Urothelium cell line (cell line): ENCODE results near the gene ARMC9.
A peak's percentile ranks its signal among the peaks of the same experiment; 100 is the strongest.
"Not testable (repeated sequence)": the region's sequence is repeated elsewhere in the genome, so short reads cannot be mapped to it uniquely, and the experiment has no call there.

ENCODE experiments used
- DNase-seq: peaks from one replicate; pipeline ENCODE4 v3.0.0; 2011; ENCODE audit warnings: low spot score, mixed read lengths
- FAIRE-seq: peaks from 2 replicates; lab custom pipeline; 2011; peaks lifted over from hg19 to GRCh38; lab: Jason Lieb, UNC

The ARMC9 gene

DNA sequence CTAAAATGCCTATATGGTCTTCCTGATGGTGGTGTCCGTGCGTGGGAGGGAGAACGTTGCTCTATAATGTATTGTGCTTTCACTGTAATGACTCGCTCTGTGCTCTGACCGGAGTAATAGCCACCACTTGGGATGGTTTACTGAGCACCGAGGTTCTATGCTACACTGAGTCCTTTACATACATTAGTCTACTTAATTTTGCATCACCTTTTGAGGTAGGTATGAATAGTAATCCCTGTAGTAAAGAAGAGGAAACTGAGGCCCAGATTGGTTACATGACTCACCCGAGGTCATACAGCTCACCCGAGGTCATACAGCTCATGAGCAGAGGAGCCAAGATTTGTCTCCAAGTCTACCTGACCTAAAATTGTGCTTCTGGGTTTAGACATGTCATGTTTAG is 79.5 kb downstream of the ARMC9 start:
- FAIRE-seq (no peak), DNase-seq (no peak)

DNA sequence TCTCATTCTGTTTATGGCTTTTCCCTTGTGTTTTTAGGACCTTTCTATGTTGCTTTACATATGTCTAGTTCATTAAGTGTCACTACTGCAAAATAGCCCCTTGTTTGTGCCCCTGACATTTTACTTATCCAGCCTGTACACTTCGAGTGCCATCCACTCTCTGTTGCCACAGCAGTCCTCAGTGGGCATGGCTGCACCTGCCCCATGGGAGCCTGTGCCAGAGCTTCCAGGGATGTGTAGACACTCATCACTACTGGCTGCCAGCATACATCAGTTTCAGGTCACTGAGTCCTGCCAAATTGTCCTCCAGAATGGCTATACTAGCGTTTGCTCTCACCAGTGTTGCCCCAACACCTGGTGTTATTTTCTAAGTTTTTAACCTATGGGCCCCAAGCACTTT is 80.4 kb downstream of the ARMC9 start:
- DNase-seq (no peak), FAIRE-seq (no peak)

DNA sequence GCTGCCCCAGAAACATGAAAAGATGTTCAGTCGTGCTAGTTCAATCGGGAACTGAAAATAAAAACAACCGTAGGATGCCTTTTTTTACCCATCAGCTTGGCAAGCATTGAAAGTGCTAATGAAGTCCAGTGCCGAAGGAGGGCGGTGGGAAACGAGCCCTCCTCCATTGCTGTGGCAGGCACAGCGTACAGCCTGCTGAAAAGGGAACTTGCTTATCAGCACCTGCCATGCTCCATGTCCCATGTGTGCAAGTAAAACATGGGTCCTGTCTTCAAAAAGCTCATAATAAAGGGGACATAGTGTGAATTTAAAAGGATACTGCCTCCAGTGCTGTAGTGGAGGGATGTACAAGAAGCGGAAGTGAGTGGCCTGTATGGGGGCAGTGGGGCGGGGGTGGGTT is 82.4 kb downstream of the ARMC9 start:
- FAIRE-seq (no peak), DNase-seq (no peak)

DNA sequence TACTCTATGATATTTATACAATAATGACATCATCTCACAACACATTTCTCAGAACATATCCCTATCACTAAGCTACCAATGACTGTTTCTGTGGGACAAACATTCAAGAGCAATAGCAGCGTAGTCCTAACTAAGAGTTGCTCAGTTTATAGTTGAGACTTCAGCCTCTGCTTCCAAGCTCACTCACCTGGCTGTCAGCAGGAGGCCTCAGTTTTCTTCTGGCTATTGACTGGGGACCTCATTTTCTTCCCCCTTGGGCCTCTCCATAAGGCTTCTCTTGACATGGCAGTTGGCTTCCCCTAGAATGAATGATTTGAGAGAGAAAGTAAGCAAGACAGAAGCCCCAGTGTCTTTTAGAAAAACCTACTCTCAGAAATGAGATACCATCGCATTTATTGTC is 85.9 kb downstream of the ARMC9 start:
- no peak for FAIRE-seq

DNA sequence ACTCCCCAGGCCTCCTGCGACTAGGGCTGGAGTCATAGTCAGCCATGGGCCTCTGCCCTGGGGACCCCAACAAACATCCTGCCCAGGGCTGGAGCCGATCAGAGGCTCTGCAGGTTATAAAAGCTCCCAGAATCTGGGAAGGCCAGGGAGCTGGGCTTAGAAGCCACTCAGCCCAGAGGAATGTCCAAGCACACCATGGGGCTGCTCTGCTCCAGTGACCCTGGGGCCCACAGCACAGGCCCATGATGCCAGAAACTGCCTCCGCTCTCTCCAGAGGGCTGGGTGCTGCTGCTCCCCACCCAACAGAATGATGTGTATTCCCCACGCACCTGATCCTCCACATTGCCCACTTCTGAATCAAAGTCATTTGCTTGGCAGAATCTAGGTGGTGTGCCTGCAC is 88.5 kb downstream of the ARMC9 start:
- FAIRE-seq = no peak
- DNase-seq = no peak

More for the DNA sequence above, 85.9 kb downstream of the ARMC9 start:
- no peak for DNase-seq

DNA sequence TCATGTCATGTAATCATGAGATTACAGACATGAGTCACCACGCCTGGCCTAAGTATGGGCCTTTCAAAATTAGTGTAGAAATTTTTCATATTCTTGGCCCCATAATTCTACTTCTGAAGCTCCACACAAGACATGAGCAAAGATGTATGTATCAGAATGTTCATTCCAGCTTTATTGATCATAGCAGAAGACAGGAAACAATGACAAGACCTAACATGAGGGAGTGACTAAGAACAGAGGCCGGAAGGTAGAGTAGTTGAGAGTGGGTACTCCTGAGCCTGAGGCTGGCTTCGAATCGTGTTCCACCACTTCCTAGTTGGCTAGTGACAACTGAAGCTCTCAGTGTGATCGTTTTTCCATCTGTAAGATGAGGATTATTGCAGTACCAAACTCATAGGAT is 89.3 kb downstream of the ARMC9 start:
- FAIRE-seq (no peak), DNase-seq (no peak)

DNA sequence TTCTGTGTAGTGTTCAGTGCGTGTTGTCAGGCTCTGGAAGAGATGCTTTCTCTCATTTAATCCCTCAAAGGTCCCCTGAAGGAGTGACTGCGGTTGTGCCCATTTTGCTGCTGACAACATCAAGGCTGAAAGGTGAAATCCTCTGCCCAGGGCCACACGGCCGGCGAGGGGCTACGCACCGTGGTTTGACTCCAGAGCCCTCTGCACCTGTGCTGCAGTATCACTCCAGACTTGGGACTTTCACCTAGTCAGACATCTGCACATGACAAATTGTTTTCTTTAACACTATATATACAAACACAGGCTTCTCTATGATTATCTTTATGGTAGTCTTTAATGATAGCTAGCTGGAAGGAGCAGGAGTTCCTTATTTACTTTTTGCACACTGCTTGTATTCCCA is 90.2 kb downstream of the ARMC9 start:
- FAIRE-seq (no peak), DNase-seq (no peak)

DNA sequence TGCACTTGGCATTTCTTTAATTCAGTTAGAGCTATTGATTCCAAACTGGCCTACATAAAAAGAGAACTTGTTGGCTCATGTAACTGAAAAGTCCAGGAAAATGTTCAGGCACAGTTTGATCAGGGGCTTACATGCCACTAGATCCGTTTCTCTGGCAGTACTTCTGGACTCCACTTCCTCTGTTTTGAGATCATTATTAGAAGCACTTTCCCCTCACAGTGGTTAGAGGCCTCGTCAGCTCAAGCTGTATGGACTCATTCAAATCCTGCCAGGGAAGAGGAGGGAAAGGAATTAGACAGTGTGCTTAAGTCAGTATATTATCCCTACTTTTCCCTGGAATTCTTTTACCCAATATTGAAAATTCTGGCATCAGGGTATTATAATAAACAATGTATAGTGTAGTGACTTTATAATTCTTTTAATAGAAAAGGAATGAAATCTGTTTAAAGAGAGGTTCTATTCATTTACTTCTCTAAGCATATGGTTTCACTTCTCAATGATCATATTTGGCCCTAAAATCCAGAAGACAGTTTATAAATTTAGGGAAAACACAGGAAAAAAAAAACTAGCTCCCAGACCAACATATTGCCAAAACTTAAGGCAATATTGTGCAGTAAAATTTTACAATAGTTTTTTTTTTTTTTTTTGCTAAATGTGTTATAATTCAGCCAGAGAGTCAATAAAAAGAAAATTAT is 92.0 kb downstream of the ARMC9 start:
- DNase-seq (no peak), FAIRE-seq (no peak)

DNA sequence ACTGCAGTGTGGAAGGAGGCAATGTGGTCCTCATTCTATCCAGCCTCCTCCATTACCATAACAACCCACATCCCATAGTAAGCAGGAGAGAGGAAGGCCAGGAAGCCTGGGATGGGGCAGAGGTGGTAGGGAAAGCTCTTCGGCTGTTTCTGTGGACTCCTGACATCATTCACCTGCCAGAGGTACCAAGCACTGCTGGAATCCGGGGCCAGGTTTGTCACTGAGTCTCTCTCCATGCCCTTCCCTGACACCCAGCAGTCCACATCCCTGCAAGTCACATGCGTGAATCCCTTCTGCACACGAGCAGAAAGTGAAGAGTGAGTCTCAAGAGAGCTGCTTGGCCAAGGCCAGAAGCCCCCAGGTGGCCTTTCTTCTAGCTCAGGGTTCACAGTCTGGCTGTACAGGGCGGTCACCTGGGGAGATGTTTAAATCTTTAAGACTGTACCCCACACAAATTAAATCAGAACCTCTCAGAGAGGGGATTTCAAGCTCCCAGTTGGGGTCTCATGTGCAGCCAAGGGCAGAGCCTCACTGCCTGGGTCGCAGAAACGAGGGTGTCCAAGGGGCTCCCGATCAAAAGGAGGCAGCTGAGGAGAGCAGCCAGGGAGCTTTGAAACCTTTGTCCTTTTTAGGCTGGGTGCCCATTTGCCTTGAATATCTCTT is 94.2 kb downstream of the ARMC9 start:
- DNase-seq (no peak), FAIRE-seq (no peak)

DNA sequence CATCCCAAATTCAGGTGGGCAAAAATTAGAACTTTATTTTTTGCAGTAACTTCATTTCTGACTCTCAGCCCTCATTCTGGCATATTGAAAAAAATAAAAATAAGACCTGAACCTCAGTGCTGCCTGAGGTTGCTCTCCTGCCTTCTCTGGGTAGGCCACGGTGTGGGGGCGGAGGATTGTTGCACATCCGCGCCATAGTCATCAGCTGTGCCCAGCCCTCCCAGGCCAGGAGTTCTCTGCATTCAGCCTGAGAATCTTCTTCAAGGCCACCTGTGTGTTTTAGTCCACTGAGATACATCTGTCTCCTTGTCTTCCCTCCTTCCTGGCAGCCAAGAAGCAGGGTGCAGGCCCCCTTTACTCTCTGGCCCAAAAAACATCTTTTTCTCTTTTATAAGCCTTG is 94.7 kb downstream of the ARMC9 start:
- no peak for FAIRE-seq
- no peak for DNase-seq

DNA sequence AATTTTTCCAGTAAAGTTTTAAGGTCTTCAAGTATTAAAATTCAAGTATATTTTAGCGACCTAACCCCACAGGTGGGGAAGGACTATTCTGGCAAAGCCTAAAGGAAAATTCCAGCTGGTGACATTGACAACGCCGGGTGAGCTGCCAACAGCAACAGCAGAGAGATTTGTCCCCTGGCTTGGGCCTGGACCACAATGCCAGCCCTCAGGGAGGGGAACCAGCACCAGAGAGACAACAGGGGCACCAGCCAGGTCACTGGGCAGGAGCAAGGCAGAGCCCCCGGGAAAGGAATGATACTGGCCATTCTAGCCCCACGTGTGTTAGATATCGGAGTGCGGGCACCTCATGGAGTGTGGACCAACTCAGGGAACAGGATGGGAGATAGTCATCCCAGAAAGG is 95.7 kb downstream of the ARMC9 start:
- FAIRE-seq (no peak), DNase-seq (no peak)

DNA sequence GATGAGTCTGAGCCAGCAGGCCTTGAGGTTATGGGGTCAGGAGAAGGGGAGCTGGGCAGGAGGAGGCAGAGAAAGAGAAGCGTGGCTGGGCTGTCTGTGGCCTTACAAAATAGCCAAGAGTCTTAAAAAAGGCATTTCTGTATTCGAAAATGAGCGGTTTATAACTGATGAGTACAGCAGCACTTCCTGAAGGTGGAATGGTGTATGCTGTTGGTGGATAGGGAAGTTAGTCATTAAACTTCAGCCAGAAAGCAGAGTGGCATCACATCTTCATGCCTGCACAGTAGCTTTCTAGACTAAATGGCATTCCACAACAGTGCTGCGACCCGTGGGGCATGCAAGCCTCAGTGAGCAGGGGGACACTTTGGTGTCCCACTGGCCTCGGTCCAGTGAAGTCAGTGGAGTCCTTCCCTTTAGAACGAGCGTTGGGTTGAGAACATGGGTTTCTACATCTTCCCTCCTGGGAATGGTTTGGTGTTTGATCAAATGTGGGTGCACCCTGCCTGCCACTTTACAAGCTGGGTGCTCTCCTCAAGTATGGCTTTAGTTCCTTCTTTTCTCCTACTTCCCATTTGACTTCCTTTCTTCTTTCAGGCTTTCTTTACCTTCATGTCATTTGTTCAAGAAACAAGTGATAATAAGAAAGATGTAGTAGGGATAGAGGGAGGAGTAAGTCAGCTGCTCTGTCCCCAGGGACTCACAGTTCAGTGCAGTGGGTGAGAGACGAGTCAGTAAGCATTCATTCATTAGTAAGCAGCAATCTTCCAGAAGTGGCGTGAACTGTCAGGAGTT is 96.3 kb downstream of the ARMC9 start:
- FAIRE-seq = no peak
- no peak for DNase-seq

DNA sequence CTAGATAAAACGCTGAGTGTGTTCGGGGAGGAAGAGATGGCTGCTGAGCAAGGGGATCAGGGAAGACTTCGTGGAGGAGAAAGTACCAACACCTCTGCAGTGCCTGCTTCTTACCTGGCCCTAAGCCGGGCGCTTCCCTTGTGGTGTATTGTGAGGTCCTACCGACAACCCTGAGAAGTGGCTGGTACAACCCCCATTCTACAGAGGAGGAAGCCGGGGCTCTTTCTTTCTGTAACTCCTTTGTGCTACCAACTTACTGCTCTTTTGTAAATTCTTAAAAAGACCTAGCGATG is 96.9 kb downstream of the ARMC9 start:
- no peak for DNase-seq
- FAIRE-seq = no peak

DNA sequence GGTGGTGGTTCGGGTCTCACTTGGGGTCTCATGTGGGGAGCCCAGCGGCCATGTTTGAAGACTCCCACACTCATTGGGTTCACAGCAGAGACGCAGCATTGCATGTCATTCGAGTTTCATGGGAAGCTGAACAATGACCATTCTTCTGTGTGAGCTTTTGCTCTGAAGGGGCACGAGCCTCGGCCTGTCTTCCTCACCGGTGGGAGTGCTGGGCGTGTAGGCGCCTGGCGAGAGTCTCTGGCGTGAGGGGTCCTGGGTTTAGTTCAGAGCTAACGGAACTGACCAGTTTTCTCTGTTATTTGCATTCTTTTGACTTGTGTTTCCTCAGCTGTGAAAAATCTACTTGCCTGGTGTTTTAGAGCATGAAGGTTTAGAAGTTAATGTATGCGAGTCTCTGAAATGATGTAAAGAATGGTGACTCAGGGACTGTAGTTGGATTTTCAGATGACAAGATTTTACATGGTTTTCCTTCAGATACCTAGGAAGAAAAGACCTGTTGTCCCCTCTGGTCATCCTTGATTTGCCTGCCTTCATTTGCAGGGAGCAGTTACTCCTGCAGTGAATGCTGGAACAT is 98.1 kb downstream of the ARMC9 start:
- FAIRE-seq (no peak), DNase-seq (no peak)

DNA sequence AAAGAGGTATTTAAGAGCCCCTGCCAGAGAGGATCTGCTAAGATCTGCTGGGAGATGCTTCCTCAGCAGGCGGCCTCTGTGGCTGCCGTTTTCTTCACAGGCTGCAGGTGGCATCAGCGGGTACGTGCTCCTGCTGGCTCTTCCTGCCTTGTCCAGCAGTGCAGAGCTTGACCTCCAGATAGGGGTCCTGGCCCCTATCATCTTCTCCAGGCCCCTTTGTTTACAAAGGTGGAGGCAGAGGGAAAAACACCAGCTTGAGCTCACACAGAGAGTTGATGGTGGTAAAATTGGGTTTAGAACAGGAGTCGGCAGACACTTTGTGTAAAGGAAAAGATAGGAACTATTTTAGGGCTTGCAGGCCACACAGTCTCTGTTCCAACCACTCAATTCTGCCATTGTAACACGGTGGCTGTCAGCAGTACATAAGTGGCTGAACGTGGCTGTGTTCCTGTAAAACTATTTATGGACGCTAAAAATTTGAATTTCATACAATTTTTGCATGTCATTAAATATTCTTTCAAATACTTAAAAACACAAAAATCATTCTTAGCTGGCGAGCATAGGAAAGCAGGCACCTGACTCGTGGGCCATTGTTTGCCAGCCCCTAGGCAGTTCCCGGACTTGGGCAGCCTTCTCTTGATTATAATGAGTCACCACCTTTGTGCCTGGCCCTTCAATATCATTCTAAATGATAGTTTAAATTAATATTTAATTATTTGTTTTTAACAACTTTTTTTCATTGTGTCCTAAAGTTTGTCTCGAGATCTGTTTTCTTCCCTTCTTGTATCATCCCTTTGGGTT is 98.9 kb downstream of the ARMC9 start:
- peak; percentile 80 for DNase-seq
- FAIRE-seq = no peak

DNA sequence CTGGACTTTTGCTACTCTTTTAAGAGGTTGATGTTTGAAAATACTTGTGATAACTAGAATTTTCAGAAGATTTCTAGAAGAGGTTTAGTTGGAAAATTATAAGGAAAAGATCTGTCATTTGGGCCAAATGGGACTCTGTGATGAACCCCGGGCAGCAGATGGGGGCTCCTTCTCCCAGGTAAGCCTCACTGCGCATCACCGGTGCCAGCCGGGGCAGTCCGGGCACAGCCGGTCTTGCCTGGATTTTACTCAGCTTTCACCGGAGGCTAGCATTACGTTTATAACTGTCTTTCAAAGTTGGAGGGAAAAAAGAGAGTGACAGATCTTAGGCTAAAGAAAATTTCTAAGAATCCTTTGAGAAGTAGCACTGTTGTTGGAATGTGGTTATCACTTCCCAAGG is 99.7 kb downstream of the ARMC9 start:
- no peak for FAIRE-seq

DNA sequence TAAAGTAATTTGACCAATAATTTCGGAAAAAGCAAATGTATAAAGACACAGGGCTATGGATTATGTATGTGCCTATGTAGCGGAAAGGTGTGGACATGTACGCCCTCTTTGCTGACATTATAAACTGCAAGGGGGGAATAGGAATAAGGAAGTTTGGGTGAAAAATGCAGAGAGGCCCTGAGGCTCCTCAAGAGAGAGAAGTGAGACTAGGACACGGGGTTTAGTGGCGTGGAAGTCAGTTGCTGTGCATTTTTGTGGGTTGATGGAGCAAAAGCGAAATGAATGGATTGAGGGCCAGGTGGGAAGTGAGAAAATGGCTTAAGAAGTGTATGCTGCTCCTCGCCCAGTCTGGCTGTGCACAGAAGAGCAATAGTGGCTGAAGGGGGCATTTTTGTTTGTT is 100.8 kb downstream of the ARMC9 start:
- DNase-seq = no peak
- no peak for FAIRE-seq

More for the DNA sequence above, 99.7 kb downstream of the ARMC9 start:
- DNase-seq = no peak

DNA sequence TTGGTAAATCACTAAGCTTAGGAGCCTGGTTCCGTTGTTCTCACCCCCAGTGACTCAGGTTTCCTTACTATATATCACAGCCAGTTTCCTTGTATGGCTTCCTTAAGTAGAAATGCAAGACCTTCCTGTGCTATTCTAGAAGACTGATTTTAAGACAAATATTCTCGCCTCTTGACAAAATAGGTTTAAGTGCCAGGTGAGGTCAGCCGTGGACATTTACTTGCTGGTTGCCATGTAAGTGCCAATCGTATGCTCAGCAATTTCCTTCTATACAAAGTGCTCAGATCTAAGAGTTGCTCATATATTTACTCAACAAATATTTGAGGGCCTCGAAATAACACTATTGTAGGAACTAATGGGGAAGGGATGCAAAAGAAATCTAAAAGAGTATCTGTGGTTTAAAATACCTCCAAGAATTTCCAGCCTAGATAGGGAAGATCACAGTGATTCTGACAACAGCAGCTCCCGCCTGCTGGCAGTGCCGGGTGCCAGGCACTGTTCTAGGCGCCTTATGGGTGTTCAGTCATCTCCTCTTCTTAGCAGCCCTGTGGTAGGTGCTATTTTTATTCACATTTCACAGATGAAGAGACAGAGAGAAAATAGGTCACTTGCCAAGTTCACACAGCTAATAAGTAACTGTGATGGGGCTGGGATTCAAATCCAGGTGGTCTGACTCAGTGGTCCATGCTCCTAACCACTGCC is 101.7 kb downstream of the ARMC9 start:
- DNase-seq (no peak), FAIRE-seq (peak; percentile 44)

DNA sequence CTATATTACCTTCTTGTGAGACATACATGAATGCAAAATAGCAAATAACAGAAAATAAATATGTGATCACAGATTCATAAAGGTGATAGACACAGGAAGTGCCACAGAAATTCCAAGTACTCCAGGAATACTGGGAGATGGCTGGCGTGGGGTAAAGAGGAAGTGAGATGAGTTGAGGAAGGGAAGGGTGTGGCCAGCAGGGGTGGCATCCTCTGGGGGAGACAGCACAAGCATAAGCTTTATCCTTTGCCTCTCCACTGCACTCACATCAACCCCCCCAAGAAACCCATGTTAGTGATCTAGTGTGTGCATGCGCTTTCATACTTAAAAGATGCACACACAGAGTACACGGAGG is 102.3 kb downstream of the ARMC9 start:
- no peak for FAIRE-seq
- no peak for DNase-seq

DNA sequence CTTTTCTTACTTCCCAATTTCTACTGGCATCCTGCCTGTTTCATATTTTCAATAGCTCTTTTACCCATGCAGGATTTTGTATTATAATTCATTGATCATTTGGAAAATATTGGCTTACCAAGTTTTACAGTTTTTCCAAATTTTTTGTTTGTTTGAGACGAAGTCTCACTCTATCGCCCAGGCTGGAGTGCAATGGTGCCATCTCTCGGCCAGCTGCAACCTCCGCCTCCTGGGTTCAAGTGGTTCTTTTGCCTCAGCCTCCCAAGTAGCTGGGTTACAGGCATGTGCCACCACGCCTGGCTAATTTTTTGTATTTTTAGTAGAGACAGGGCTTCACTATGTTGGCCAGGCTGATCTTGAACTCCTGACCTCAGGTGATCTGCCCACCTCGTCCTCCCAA is 105.8 kb downstream of the ARMC9 start:
- FAIRE-seq, DNase-seq: not testable (repeated sequence)

DNA sequence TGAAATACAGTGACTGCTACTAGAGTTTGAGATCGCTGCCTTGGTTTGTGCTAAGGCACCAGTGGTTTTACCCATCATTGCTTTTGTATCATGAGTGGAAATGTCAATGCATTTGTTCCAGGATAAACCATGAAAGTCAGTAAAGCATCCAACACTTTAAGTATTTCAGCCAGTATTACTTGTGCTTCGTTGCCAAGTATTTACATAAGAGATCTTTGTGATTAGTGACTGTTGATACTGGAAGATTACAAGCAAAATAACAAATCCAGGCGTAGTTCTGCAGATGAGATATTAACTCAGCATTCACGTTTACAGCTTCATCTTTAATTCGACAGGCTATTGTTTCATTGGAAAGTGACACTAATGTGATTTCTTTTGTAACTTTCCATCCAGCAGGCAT is 106.8 kb downstream of the ARMC9 start:
- FAIRE-seq (no peak), DNase-seq (no peak)
